Activated CD4-positive, alpha-beta memory T cell treated with anti-CD3 and anti-CD28 coated beads, Interleukin-2, amount 10 ng/mL, durations not matched to agents 7 days and 5 days (primary cell): ENCODE measurements around the gene CCDC107. TPM values are rescaled to one million over a fixed set of nuclear protein-coding genes. Genes with fewer than 3 reads are reported as not detected.

ENCODE experiments used
- CTCF ChIA-PET: fragments of 350-600 bp; sonication (Branson Sonifier 250); formaldehyde crosslinking; loops from one replicate; lab custom pipeline; 2021; ENCODE audit warnings: antibody characterized with exemption, inconsistent platforms; lab: Charles Lee
- POLR2A ChIA-PET: fragments of 350-600 bp; sonication (Branson Sonifier 250); formaldehyde crosslinking; loops from one replicate; lab custom pipeline; 2021; ENCODE audit warnings: antibody characterized with exemption; lab: Charles Lee
- DNase-seq: peaks from one replicate; pipeline ENCODE4 v3.0.0-alpha.2; 2020
- H3K27ac Mint-ChIP-seq: one replicate; pipeline ENCODE4 v1.8.0; 2021; ENCODE audit warnings: mild to moderate bottlenecking, mixed read lengths
- H3K27me3 Mint-ChIP-seq: one replicate; pipeline ENCODE4 v1.8.0; 2021; ENCODE audit warnings: mixed read lengths
- H3K36me3 Mint-ChIP-seq: one replicate; pipeline ENCODE4 v1.8.0; 2021; ENCODE audit warnings: low read depth, mixed read lengths
- H3K4me1 Mint-ChIP-seq: one replicate; pipeline ENCODE4 v1.8.0; 2021; ENCODE audit warnings: mixed read lengths
- H3K4me3 Mint-ChIP-seq: one replicate; pipeline ENCODE4 v1.8.0; 2021; ENCODE audit warnings: mild to moderate bottlenecking, mixed read lengths
- H3K9me3 Mint-ChIP-seq: one replicate; pipeline ENCODE4 v1.8.0; 2021; ENCODE audit warnings: mixed read lengths
- total RNA-seq, 2 experiments: library from RNA; stranded (reverse); gene quantifications; one replicate each; pipeline ENCODE4 v1.2.3, GENCODE V29; 2021

The CCDC107 gene
- total RNA-seq, 2 experiments from 2014 or later: 36.6 to 37.7 TPM

DNA sequence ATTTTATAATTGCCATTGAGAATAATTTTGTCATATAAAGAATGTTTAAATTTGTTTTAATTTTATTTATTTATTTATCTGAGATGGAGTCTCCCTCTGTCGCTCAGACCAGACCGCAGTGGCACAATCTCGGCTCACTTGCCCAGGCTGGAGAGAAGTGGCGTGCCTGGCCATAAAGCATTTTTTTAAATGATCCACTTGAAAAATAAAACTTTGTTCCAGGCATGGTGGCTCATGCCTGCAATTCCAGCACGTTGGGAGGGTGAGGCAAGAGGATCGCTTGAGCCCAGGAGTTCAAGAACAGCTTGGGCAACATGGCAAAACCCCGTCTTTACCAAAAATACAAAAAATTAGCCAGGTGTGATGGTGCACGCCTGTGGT is 5.3 kb upstream of the CCDC107 start:
- H3K36me3 Mint-ChIP-seq: peaks cover 29% of the 10 kb centered on the region
- ChIA-PET POLR2A (interaction anchor here (7.3 to 8.7 kb wide), 2 partner anchors 8 to 77 kb away, joined by 85 to 257 read pairs; partner anchors contain the start of genes ARHGEF39, CCDC107, CREB3 and RMRP), CTCF (no interaction called here)
- H3K4me3 Mint-ChIP-seq: no peak overlapping the region
- no peak for DNase-seq
- H3K9me3 Mint-ChIP-seq: no peaks in the 10 kb centered on the region
- peaks cover 57% of the 10 kb centered on the region for H3K4me1 Mint-ChIP-seq
- peaks cover 2% of the 10 kb centered on the region for H3K27me3 Mint-ChIP-seq
- no peak overlapping the region for H3K27ac Mint-ChIP-seq

DNA sequence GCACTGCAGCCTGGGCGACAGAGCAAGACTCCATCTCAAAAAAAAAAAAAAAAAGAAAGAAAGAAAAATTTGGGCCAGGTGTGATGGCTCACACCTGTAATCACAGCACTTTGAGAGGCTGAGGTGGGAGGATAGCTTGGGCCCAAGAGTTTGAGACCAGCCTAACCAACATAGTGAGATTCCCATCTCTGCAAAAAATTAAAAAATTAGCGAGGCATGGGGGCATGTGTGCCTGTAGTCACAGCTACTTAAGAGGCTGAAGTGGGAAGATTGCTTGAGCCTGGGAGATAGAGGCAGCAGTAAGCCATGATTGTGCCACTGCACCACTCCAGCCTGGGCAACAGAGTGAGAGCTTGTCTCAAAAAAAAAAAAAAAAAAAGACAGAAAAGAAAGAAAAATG is 4.5 kb upstream of the CCDC107 start:
- Mint-ChIP-seq H3K4me1 (peaks cover 51% of the 10 kb centered on the region), H3K27me3 (peaks cover 4% of the 10 kb centered on the region), H3K27ac (no peak overlapping the region), H3K36me3 (peaks cover 23% of the 10 kb centered on the region), H3K4me3 (no peak overlapping the region), H3K9me3 (no peaks in the 10 kb centered on the region)
- CTCF ChIA-PET: interaction anchor here (1.0 to 1.2 kb wide), 2 partner anchors 36 to 43 kb away, joined by 3 to 6 read pairs; no protein-coding TSS in a partner anchor
- POLR2A ChIA-PET: no interaction called here
- DNase-seq: no peak

DNA sequence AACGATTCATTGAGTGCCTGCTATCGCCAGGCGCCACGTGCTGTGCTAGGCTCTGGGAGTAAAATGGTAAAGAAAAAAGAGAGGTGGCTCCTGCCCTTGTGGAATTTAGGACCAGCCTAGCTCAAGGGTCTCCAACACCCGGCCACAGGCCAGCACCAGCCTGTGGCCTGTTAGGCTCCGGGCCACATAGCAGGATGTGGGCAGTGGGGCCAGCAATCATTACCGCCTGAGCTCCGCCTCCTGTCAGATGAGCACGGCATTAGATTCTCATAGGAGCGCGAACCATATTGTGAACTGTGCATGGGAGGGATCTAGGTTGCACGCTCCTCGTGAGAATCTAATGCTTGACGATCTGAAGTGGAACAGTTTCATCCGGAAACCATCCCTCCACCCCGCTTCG is 1.7 kb upstream of the CCDC107 start:
- DNase-seq: no peak
- Mint-ChIP-seq H3K27ac (no peak overlapping the region), H3K36me3 (peaks cover 29% of the 10 kb centered on the region), H3K27me3 (peaks cover 4% of the 10 kb centered on the region), H3K9me3 (no peaks in the 10 kb centered on the region), H3K4me1 (peaks cover 59% of the 10 kb centered on the region), H3K4me3 (no peak overlapping the region)
- ChIA-PET CTCF (interaction anchor here (1.5 to 12.1 kb wide), 8 partner anchors 8 to 92 kb away, joined by 4 to 223 read pairs (median 31); partner anchors contain the start of genes ARHGEF39, CD72, CREB3 and GBA2), POLR2A (interaction anchor here (1.1 to 11.8 kb wide), 9 partner anchors 8 to 534 kb away, joined by 3 to 257 read pairs (median 3); partner anchors contain the start of genes ARHGEF39, CD72, CLTA and CREB3)

DNA sequence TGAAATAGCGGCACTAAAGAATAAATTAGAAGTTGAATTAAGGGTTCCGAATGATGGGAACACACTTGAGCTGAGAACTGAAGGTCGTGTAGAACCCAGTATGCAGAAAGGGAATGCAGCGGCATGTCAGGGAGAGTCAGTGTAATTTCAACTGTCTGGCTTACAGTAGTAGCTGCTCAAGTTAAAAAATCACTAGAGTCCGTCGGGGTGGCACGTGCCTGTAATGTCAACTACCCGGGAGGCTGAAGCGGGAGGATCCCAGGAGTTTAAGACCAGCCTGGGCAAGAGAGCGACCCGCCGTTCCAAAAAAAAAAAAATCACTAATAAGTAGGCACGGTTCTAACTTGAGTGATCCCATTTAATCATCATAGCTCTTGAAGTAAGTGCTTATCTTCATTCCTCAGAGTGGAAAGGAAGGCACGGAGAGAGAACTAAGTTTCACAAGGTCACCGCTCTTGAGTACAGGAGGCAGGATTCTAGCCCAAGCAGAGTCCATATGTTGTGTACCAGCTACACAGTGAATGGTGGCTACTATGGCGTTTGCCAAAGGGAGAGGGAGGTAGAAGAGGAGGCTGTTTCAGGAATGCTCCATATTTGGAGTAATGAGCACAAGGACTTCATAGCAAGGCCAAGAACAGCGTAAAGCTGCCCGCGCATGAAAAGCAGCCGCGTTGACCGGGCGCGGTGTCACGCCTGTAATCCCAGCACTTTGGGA is 1.1 kb upstream of the CCDC107 start:
- ChIA-PET POLR2A (interaction anchor here (0.6 to 11.8 kb wide), 20 partner anchors 8 to 585 kb away, joined by 3 to 257 read pairs (median 5); partner anchors contain the start of genes ARHGEF39, CA9, CD72 and CLTA), CTCF (interaction anchor here (1.3 to 12.1 kb wide), 13 partner anchors 8 to 100 kb away, joined by 4 to 223 read pairs (median 14); partner anchors contain the start of genes ARHGEF39, CD72, CREB3 and GBA2)
- Mint-ChIP-seq H3K27me3 (peaks cover 4% of the 10 kb centered on the region), H3K27ac (peak overlapping the region; percentile 94), H3K9me3 (no peaks in the 10 kb centered on the region), H3K4me3 (peak overlapping the region; percentile 93), H3K4me1 (peaks cover 58% of the 10 kb centered on the region), H3K36me3 (peaks cover 33% of the 10 kb centered on the region)
- DNase-seq: no peak

DNA sequence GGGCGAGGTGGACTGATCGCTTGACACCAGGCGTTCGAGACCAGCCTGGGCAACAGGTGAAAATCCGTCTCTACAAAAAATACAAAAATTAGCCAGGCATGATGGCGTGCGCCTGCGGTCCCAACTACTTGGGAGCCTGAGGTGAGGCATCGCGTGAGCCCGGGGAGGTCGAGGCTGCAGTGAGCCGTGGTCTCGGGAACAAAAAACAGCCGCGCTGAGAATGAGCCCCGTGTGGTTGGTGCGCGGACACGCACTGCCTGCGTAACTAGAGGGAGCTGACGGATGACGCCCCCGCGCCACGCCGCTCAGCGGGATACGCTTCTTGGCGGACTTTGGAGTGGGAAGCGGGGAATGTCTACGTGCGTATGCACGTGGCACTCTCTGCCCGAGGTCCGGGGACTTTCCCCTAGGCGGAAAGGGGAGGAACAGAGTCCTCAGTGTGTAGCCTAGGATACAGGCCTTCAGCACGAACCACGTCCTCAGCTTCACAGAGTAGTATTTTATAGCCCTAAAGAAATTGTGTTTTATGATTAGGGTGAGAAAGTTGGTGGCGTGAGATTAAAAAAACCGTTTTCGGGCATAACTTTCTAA is 451 bp upstream of the CCDC107 start, which contains the start of gene RMRP:
TSS of gene RMRP (minus strand) at position 474 of the 591 bp plus-strand sequence.
- peak within 1 kb of the TSS; percentile 94 for H3K27ac Mint-ChIP-seq
- H3K9me3 Mint-ChIP-seq: no peaks in the 10 kb centered on the region
- H3K36me3 Mint-ChIP-seq: peaks cover 38% of the 10 kb centered on the region
- peak within 1 kb of the TSS; percentile 93 for H3K4me3 Mint-ChIP-seq
- H3K4me1 Mint-ChIP-seq: peaks cover 62% of the 10 kb centered on the region
- POLR2A ChIA-PET: interaction anchor here (0.6 to 11.8 kb wide), 25 partner anchors 8 to 586 kb away, joined by 3 to 257 read pairs (median 5); partner anchors contain the start of genes ARHGEF39, CA9, CD72 and CLTA
- DNase-seq: peak; percentile 89
- H3K27me3 Mint-ChIP-seq: peaks cover 4% of the 10 kb centered on the region
- CTCF ChIA-PET: interaction anchor here (0.6 to 12.1 kb wide), 24 partner anchors 10 to 1011 kb away, joined by 3 to 223 read pairs (median 5); partner anchors contain the start of genes CA9, CD72, CREB3 and GALT

DNA sequence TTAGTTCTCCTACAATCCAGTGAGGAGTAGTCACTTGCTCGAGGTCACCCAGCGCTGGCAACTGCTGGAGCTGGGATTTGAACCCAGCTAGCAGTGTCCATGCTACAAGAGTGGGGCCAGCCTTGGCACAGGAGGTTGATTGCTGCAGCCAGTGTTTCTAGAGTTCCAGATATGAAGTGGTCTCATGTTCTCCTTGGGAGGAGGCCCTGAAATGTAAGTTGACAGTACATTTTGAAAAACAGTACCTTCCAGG is 802 bp downstream of the CCDC107 start:
- Mint-ChIP-seq H3K4me1 (peaks cover 72% of the 10 kb centered on the region), H3K9me3 (no peaks in the 10 kb centered on the region), H3K4me3 (peak overlapping the region; percentile 93), H3K36me3 (peaks cover 49% of the 10 kb centered on the region), H3K27ac (peak overlapping the region; percentile 79), H3K27me3 (peaks cover 4% of the 10 kb centered on the region)
- DNase-seq: no peak
- POLR2A ChIA-PET: interaction anchor here (1.2 to 11.8 kb wide), 13 partner anchors 10 to 545 kb away, joined by 3 to 257 read pairs (median 7); partner anchors contain the start of genes CD72, CREB3, GBA2 and MSMP
- CTCF ChIA-PET: interaction anchor here (1.0 to 12.1 kb wide), 15 partner anchors 11 to 98 kb away, joined by 3 to 223 read pairs (median 14); partner anchors contain the start of genes CA9, CD72, CREB3 and GBA2

DNA sequence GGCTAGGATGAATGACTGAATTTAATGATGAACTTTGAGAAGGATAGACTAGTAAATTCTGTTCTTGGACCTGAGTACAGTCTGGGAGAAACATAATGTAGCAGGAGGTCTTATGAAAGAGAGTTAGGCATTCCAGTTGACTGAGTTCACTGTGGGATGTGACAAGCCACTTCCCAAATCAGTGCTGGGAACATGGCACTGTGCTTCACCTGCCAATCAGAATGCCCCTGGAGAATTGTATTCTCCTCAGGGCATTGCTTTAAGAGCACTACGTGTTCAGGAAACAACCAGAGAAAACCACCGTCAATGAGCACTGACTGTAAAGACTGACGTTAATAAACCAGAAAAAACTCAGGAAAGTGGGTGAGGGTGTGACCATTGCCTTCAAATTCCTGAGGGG is 1.2 kb downstream of the CCDC107 start:
- peak overlapping the region; percentile 79 for H3K27ac Mint-ChIP-seq
- DNase-seq: no peak
- H3K4me1 Mint-ChIP-seq: peaks cover 76% of the 10 kb centered on the region
- POLR2A ChIA-PET: interaction anchor here (1.2 to 11.8 kb wide), 9 partner anchors 11 to 545 kb away, joined by 3 to 257 read pairs (median 9); partner anchors contain the start of genes CD72, CREB3, MSMP and SIT1
- H3K4me3 Mint-ChIP-seq: peak overlapping the region; percentile 93
- CTCF ChIA-PET: interaction anchor here (1.0 to 12.1 kb wide), 12 partner anchors 11 to 97 kb away, joined by 3 to 223 read pairs (median 16); partner anchors contain the start of genes CD72, CREB3, GBA2 and SIT1
- H3K36me3 Mint-ChIP-seq: peaks cover 53% of the 10 kb centered on the region
- H3K9me3 Mint-ChIP-seq: no peaks in the 10 kb centered on the region
- H3K27me3 Mint-ChIP-seq: peaks cover 4% of the 10 kb centered on the region

DNA sequence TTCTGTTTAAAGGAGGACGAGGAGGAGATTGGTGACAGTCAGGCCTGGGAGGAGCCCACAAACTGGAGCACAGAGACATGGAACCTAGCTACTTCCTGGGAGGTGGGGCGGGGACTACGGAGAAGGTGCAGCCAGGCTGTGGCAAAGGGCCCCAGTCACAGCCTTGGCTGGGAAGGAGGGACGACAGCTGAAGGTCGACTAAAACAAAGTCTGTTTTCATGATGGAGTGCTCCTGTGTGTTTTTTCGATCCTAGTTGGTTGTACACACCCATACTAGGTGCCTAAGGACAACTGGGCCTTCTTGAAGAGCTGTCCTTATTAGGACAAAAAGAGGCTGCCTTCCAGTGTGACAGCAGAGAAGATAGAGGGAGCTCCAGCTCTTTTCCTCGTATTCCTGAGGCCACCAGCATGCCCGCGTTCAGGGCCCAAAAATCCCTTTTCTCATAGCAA is 2.9 kb downstream of the CCDC107 start:
- no peak for DNase-seq
- Mint-ChIP-seq H3K4me1 (peaks cover 89% of the 10 kb centered on the region), H3K36me3 (peaks cover 53% of the 10 kb centered on the region), H3K9me3 (no peaks in the 10 kb centered on the region), H3K27ac (peak overlapping the region; percentile 65), H3K4me3 (peak overlapping the region; percentile 34), H3K27me3 (peaks cover 4% of the 10 kb centered on the region)
- ChIA-PET POLR2A (interaction anchor here (0.9 to 11.8 kb wide), 10 partner anchors 12 to 153 kb away, joined by 3 to 257 read pairs (median 6); partner anchors contain the start of genes CD72, CREB3, GBA2 and RGP1), CTCF (interaction anchor here (0.9 to 12.1 kb wide), 14 partner anchors 9 to 153 kb away, joined by 3 to 223 read pairs (median 4); partner anchors contain the start of genes CREB3, HINT2, SIT1 and TLN1)

DNA sequence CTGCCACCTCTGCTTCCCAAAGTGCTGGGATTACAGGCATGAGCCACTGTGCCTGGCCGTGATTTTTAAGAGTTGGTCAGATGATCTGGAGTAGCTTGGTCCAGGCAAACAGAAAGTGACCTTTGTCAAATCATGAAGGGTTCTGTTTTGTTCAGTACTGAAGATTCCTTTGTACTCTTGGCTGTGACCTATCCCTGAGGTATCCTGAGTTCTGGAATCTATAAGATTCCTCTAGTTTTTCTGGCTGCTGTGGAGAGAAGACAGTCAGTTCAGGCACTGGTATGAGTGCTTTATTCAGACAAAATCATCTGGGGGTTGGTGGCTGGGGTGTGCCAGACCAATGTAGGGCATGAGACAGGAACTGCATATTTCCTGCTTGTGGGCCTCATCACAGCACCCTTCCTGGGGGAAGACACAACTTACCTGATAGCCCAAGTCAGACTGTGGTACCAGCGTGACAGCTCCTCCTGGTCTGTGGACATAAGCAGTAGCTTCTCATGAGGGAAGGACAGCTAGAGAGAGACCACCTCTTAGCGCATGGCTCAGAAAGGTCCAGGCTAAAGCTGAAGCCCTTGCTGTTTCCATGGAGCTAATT is 3.8 kb downstream of the CCDC107 start:
- Mint-ChIP-seq H3K4me3 (peak overlapping the region; percentile 80), H3K4me1 (peaks cover 89% of the 10 kb centered on the region), H3K27ac (peak overlapping the region; percentile 86), H3K36me3 (peaks cover 53% of the 10 kb centered on the region), H3K9me3 (no peaks in the 10 kb centered on the region), H3K27me3 (peaks cover 4% of the 10 kb centered on the region)
- CTCF ChIA-PET: interaction anchor here (1.0 to 12.1 kb wide), 13 partner anchors 8 to 152 kb away, joined by 3 to 223 read pairs (median 4); partner anchors contain the start of genes CREB3, HINT2, SIT1 and TLN1
- DNase-seq: peak; percentile 55
- POLR2A ChIA-PET: interaction anchor here (0.9 to 11.8 kb wide), 10 partner anchors 11 to 152 kb away, joined by 3 to 257 read pairs (median 4); partner anchors contain the start of genes CD72, CREB3, GBA2 and RGP1

DNA sequence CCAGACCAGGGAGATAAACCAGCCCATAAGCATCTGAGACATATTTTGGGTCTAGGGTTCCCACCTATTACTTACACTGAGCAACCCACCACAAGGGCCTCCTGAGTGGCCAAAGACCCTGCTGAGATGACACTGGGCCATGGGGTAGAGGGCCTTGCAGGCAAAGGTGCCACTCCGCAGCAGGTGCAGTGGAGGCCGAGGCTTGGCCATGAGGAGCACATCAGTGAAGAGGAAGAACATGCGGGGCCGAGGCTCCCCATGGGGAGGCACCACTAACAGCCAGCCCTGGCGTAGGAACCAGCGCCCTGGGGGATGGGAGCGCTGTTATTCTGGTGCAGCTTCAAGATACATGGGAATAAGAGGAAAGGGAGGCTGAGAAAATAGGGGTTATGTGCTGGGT is 4.3 kb downstream of the CCDC107 start:
- H3K36me3 Mint-ChIP-seq: peaks cover 53% of the 10 kb centered on the region
- H3K9me3 Mint-ChIP-seq: peaks cover 3% of the 10 kb centered on the region
- H3K27ac Mint-ChIP-seq: peak overlapping the region; percentile 86
- H3K4me1 Mint-ChIP-seq: peaks cover 84% of the 10 kb centered on the region
- H3K27me3 Mint-ChIP-seq: peaks cover 4% of the 10 kb centered on the region
- ChIA-PET POLR2A (interaction anchor here (0.9 to 11.8 kb wide), 7 partner anchors 11 to 87 kb away, joined by 3 to 257 read pairs (median 8); partner anchors contain the start of genes CD72, CREB3, GBA2 and RGP1), CTCF (interaction anchor here (1.2 to 12.1 kb wide), 6 partner anchors 15 to 92 kb away, joined by 3 to 223 read pairs (median 24); partner anchors contain the start of genes CREB3, SIT1 and TLN1)
- DNase-seq: no peak
- peak overlapping the region; percentile 80 for H3K4me3 Mint-ChIP-seq
